A673 (cell line): ENCODE results near the gene CCL7.

Experiments
- CTCF ChIP-seq: fragments of 300-800, 200-600 bp; sonication (generic); conservative IDR thresholded peaks from 2 replicates; pipeline ENCODE4 v1.5.1; 2017; ENCODE audit warnings: low read depth, mild to moderate bottlenecking, antibody characterized with exemption, low read length, moderate library complexity, mixed read lengths
- EZH2 ChIP-seq: fragments of 200-600 bp; sonication (generic); IDR thresholded peaks from 2 replicates; pipeline ENCODE4 v1.6.1; 2017; ENCODE audit warnings: borderline replicate concordance, low read depth, mild to moderate bottlenecking, mixed read lengths, antibody characterized with exemption, low read length; ENCODE audit not compliant: poor library complexity, severe bottlenecking

- no peak for TF ChIP-seq CTCF
- TF ChIP-seq EZH2, result no peak
These were observed 30.8 kb downstream of the CCL7 start for GRCh38 chr17:34300652-34301370.
